Right atrium auricular region (tissue), 2 donors: ENCODE measurements around the gene CD93. TPM values are rescaled to one million over a fixed set of nuclear protein-coding genes. Genes with fewer than 3 reads are reported as not detected.

Experiments
- DNase-seq: peaks from one replicate; pipeline ENCODE4 v3.0.0-alpha.2; 2019; ENCODE audit warnings: low spot score
- H3K27ac ChIP-seq, 2 donors: fragments of 200-600 bp; sonication (generic); 1 replicate in 1 of 2; 2 replicates in 1 of 2; pipeline ENCODE4 v1.5.1; 2016 to 2019
- H3K27me3 ChIP-seq, 2 donors: fragments of 200-600 bp; sonication (generic); one replicate each; pipeline versions ENCODE4 v1.5.1 to v1.6.0; 2017 to 2019
- H3K36me3 ChIP-seq: fragments of 200-600 bp; sonication (generic); one replicate; pipeline ENCODE4 v1.5.1; 2016
- H3K4me1 ChIP-seq, 2 donors: fragments of 200-600 bp; sonication (generic); one replicate each; pipeline versions ENCODE4 v1.5.1 to v1.6.0; 2017 to 2019
- H3K4me3 ChIP-seq, 2 donors: fragments of 200-600 bp; sonication (generic); 1 replicate in 1 of 2; 2 replicates in 1 of 2; pipeline ENCODE4 v1.5.1; 2017 to 2019; ENCODE audit warnings: mild to moderate bottlenecking in 1 of 2, moderate library complexity in 1 of 2
- H3K9me3 ChIP-seq, 2 donors: fragments of 200-600 bp; sonication (generic); one replicate each; pipeline ENCODE4 v1.5.1; 2019
- total RNA-seq, 2 donors: library from RNA; depleted of rRNA; stranded (reverse); fragments of >200 nt; gene quantifications; one replicate each; pipeline ENCODE4 v1.1.0, GENCODE V29; 2016
- TF ChIP-seq, protein P1 (sequence below), 2 donors: fragments of 200-600 bp; sonication (generic); IDR thresholded peaks; one replicate each; pipeline ENCODE4 v1.5.1; 2019; ENCODE audit warnings: antibody characterized with exemption in 2 of 2

CD93 gene
- total RNA-seq, 2 donors from 2014 or later: 35.7 to 51.6 TPM

DNA sequence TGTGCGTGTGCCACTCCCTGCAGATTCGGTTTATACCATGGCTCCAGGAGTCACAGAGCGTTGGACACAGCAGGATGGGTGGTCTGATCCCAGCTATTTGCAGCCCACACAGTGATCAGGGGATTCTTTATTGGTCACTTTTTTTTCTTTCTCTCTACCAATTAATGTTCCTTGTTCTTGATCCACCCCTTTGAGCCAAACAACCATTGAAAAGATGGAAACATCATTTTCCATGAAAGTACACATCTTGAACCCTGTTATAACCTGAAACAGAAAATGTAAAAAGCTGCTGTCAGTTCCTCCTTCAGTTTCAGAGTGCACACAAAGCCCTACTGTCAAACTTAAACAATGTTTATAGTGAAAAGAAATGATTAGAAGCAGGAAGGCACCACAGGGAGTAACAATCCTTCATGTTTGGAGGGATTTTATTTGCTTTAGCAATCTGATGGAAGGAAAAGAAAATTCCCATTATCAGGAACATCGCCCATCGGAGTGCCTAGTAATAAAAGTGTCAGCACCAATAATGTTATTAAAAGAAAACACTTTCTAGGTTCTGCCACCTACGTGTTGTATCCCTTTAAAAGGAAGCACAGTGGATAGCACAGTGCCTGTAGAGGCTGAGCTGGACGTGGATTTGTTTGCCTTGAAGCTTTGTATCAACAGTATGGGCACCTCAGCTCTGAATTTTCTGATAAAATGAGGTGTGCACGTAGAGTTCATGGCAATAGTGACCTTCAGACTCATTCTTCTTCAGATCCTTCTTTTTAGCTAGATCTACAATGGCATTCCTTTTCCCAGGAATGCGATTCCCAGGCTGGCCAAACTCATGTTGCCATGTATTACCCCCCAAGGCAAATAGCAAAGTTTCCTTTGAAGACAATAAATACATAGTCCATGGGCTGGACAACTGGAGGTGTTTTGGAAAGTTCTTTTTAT, 20.6 kb downstream of the CD93 start:
- H3K27ac ChIP-seq: no peak overlapping the region
- no peak overlapping the region for H3K4me3 ChIP-seq
- no peak for DNase-seq
- no peaks in the 10 kb centered on the region for H3K27me3 ChIP-seq
- no peaks in the 10 kb centered on the region for H3K9me3 ChIP-seq
- H3K4me1 ChIP-seq: peaks cover 0 to 24% of the 10 kb centered on the region in 2 donors
- H3K36me3 ChIP-seq: no peaks in the 10 kb centered on the region
- TF ChIP-seq, protein P1, sequence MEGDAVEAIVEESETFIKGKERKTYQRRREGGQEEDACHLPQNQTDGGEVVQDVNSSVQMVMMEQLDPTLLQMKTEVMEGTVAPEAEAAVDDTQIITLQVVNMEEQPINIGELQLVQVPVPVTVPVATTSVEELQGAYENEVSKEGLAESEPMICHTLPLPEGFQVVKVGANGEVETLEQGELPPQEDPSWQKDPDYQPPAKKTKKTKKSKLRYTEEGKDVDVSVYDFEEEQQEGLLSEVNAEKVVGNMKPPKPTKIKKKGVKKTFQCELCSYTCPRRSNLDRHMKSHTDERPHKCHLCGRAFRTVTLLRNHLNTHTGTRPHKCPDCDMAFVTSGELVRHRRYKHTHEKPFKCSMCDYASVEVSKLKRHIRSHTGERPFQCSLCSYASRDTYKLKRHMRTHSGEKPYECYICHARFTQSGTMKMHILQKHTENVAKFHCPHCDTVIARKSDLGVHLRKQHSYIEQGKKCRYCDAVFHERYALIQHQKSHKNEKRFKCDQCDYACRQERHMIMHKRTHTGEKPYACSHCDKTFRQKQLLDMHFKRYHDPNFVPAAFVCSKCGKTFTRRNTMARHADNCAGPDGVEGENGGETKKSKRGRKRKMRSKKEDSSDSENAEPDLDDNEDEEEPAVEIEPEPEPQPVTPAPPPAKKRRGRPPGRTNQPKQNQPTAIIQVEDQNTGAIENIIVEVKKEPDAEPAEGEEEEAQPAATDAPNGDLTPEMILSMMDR (IDR thresholded peaks at IDR 0.05): no peak

DNA sequence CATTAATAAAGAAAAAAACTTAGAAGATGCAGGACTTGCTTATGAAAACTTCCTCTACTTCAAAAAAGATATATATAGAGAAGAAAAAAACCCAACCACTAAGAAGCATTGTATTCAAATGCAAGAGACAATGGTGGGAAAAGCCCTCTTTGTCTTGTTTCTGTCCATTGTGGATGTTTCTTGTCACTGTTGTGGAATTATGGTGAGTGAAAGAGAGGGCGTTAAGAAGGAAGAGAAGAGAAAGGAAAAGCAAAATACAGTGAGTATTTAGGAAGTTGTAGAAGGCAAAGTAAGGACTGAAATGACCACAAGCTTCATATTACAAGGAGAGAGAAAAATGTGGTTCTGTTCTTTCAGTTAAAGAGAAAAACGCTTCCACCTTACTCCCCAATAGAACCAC, 22.5 kb downstream of the CD93 start:
- H3K4me3 ChIP-seq: no peak overlapping the region
- peaks cover 0 to 32% of the 10 kb centered on the region in 2 donors for H3K4me1 ChIP-seq
- no peaks in the 10 kb centered on the region for H3K27me3 ChIP-seq
- H3K9me3 ChIP-seq: no peaks in the 10 kb centered on the region
- DNase-seq: no peak
- H3K27ac ChIP-seq: no peak overlapping the region
- no peaks in the 10 kb centered on the region for H3K36me3 ChIP-seq
- TF ChIP-seq, protein P1 (IDR thresholded peaks at IDR 0.05): no peak

DNA sequence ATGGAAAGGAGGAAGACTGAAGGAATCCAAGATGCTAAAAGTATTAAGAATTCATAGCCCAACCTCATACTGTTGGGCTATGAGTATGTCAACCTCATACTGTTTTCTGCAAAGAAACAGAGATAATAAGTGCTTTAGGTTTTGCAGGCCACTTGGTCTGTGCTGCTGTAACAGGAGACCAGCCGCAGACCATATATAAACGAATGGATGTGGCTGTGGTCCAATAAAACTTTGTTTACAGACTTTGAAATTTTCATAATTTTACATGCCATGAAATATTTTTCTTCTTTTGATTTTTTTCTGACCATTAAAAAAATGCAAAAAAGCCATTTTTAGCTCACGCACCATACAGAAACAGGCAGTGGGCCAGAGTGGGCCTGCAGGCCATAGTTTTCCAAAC, 23.0 kb downstream of the CD93 start:
- H3K27ac ChIP-seq: no peak overlapping the region
- H3K4me1 ChIP-seq: peaks cover 0 to 32% of the 10 kb centered on the region in 2 donors
- TF ChIP-seq, protein P1 (IDR thresholded peaks at IDR 0.05): no peak

DNA sequence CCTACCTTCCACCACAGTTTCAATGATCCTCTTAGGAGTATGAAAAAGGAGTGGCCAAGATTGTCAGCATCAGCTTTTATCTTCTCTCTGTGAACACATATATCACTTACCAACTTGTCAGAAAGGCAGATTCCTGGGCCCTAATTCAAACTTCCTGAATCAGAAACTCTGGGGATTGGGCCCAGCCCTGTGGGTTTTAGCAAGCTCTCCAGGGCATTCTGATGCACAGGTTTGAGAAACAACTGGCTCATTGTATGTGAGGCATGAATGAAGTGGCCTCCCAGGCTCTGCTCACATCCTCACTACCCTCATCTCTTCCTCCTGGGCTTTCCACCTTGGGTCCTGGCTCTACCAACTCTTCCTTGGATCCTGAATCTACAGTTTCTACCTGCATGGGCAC, 23.5 kb downstream of the CD93 start:
- Histone ChIP-seq H3K27me3 (no peaks in the 10 kb centered on the region), H3K27ac (no peak overlapping the region), H3K4me1 (peaks cover 0 to 32% of the 10 kb centered on the region in 2 donors), H3K4me3 (no peak overlapping the region), H3K9me3 (no peaks in the 10 kb centered on the region), H3K36me3 (no peaks in the 10 kb centered on the region)
- TF ChIP-seq, protein P1 (IDR thresholded peaks at IDR 0.05): no peak
- DNase-seq: no peak

More for the DNA sequence above, 23.0 kb downstream of the CD93 start:
- H3K27me3 ChIP-seq: no peaks in the 10 kb centered on the region
- DNase-seq: no peak
- no peaks in the 10 kb centered on the region for H3K9me3 ChIP-seq
- no peak overlapping the region for H3K4me3 ChIP-seq
- no peaks in the 10 kb centered on the region for H3K36me3 ChIP-seq

DNA sequence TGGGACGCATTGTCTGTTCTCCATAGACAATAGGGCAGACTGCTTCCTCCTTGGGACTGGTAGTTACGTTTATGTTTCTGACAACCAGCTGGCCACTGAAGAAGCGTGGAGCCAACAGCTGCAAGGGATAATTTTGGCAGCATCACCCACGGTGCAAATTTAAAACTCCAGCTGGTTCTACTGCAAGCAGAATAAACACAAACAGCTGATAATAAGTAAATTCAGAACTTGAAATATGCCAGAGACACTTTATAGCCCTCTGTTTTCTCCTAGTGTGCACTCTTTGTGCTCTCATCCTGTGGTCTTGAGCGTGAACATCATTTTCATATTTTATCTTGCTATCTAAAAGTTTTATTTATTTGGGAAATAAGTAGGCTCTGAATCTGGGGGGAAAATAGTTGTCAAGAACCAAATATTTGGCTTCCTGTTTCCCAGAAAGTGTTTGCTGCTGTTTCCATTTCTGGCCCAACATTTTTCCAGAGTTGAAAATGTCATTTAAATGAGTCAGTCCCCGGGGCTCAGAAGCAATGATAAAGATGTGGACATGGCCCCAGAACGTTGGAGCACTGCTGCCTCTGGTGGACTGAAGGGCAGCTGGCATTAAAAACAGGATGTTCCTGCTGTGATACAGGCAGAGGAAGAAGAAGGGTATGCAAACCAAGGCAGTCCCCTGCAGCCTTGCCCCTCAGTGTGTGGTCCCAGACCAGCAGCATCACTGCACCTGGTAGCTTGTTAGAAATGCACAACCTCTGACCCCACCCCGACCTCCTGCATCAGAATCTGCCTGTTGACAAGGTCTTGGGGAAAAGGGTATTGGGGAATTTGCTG, 24.2 kb downstream of the CD93 start:
- DNase-seq: peak; percentile 84
- H3K36me3 ChIP-seq: no peaks in the 10 kb centered on the region
- peaks cover 0 to 32% of the 10 kb centered on the region in 2 donors for H3K4me1 ChIP-seq
- peaks cover 0 to under 1% of the 10 kb centered on the region in 2 donors for H3K9me3 ChIP-seq
- TF ChIP-seq, protein P1 (IDR thresholded peaks at IDR 0.05): peak in 1 of 2 donors; percentile 65
- no peaks in the 10 kb centered on the region for H3K27me3 ChIP-seq
- no peak overlapping the region for H3K4me3 ChIP-seq
- peak overlapping the region; percentile 55 to 78 for H3K27ac ChIP-seq
